K562 treated with DMSO at 1 percent for 48 hours (cell line): ENCODE measurements around the gene ERVMER34-1. TPM values are rescaled to one million over a fixed set of nuclear protein-coding genes. Genes with fewer than 3 reads are reported as not detected.

ENCODE experiments used
- total RNA-seq: library from RNA; unstranded; fragments of 300-600 nt; gene quantifications from 2 replicates; pipeline ENCODE4 v1.2.3, GENCODE V29; 2022; ENCODE audit warnings: low replicate concordance; ENCODE audit errors: extremely low read depth

The ERVMER34-1 gene, protein sequence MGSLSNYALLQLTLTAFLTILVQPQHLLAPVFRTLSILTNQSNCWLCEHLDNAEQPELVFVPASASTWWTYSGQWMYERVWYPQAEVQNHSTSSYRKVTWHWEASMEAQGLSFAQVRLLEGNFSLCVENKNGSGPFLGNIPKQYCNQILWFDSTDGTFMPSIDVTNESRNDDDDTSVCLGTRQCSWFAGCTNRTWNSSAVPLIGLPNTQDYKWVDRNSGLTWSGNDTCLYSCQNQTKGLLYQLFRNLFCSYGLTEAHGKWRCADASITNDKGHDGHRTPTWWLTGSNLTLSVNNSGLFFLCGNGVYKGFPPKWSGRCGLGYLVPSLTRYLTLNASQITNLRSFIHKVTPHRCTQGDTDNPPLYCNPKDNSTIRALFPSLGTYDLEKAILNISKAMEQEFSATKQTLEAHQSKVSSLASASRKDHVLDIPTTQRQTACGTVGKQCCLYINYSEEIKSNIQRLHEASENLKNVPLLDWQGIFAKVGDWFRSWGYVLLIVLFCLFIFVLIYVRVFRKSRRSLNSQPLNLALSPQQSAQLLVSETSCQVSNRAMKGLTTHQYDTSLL
- total RNA-seq, result not detected in 2 replicates

DNA sequence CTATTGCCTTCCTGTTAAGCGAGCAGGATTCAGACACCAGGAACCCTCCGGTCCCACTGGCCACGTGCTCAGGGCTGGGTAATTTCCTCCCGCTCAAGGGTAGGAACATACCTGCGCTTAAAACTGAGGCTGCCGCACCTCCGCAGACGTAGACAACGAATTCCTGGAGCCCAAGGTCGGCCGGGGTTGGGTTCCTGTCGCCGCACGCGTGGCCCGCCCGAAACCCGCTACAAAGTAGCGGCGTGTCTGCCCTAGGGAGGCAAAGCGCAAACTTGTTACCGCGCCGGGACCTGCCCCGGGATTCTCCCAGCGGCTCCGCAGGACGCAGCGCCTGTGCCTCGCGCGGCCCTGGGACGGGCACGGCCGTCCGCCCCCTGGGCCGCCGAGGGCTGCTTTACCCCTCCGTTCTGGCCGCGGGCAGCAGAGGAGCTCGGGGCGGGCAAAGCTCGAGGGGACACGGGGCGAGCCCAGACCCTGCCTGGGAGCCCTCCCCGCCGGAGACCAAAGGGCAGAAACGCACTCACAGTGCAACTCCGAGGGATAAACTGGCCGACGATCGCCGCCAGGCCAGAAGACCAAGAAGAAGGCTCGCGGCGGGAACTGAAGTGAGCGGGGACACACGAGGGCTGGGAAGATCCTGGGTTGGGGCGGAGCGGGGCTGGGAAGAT, at the start of gene ERVMER34-1:
Gene ERVMER34-1 (minus strand): TSS at position 607 of the 668 bp plus-strand sequence. CDS start 5,905 bp downstream, outside the sequence.

Other genes starting within 250 kb of the ERVMER34-1 start
- not detected in 2 replicates for gene USP46, start 92.1 kb downstream of the ERVMER34-1 start, total RNA-seq
- gene RASL11B, start 110.9 kb upstream of the ERVMER34-1 start, total RNA-seq, result not detected in 2 replicates